ENCODE data around the gene TNFRSF6B.

- TF ChIP-seq, protein P1, sequence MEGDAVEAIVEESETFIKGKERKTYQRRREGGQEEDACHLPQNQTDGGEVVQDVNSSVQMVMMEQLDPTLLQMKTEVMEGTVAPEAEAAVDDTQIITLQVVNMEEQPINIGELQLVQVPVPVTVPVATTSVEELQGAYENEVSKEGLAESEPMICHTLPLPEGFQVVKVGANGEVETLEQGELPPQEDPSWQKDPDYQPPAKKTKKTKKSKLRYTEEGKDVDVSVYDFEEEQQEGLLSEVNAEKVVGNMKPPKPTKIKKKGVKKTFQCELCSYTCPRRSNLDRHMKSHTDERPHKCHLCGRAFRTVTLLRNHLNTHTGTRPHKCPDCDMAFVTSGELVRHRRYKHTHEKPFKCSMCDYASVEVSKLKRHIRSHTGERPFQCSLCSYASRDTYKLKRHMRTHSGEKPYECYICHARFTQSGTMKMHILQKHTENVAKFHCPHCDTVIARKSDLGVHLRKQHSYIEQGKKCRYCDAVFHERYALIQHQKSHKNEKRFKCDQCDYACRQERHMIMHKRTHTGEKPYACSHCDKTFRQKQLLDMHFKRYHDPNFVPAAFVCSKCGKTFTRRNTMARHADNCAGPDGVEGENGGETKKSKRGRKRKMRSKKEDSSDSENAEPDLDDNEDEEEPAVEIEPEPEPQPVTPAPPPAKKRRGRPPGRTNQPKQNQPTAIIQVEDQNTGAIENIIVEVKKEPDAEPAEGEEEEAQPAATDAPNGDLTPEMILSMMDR (IDR thresholded peaks at IDR 0.05; ENCODE audit: insufficient read depth, low read length, poor library complexity, severe bottlenecking) = no peak
- TF ChIP-seq EZH2phosphoT487 (conservative IDR thresholded peaks at IDR 0.05; ENCODE audit: low read length) = no peak
These were observed 22.5 kb upstream of the TNFRSF6B start for GRCh38 chr20:63673951-63674350.

Data from SU-DHL-6 (cell line).